ENCODE results near the gene PCK1. TPM values are rescaled to one million over a fixed set of nuclear protein-coding genes. Genes with fewer than 3 reads are reported as not detected.

Gene PCK1
- total RNA-seq, 1 experiment from 2014 or later, result 1.2 TPM

- Histone ChIP-seq H4K20me1 (ENCODE audit: insufficient read depth, low read depth, low read length) (no peaks in the 10 kb centered on the region), H3K4me3 (ENCODE audit: low read length) (no peak overlapping the region), H3K4me1 (ENCODE audit: low read length) (peaks cover 8% of the 10 kb centered on the region), H3K27ac (ENCODE audit: low read length) (no peak overlapping the region), H3K4me2 (ENCODE audit: low read depth, low read length, poor library complexity, severe bottlenecking) (no peak overlapping the region), H3K9ac (ENCODE audit: low read length) (no peak overlapping the region), H3K36me3 (ENCODE audit: insufficient read depth, low read length) (no peaks in the 10 kb centered on the region), H2AFZ (ENCODE audit: low read length) (no peak overlapping the region), H3K9me2 (replicated peaks; ENCODE audit: insufficient read depth, low read length) (no peaks in the 10 kb centered on the region), H3K79me2 (ENCODE audit: low read length) (no peaks in the 10 kb centered on the region), H3K9me3 (ENCODE audit: low read length) (no peaks in the 10 kb centered on the region), H3K27me3 (ENCODE audit: low read length) (no peaks in the 10 kb centered on the region)
- no peak for DNase-seq
Observed at GRCh38 chr20:57580478-57581201, 19.7 kb downstream of the PCK1 start.

- H3K4me2 ChIP-seq (ENCODE audit: low read depth, low read length, poor library complexity, severe bottlenecking), result no peak overlapping the region
- no peaks in the 10 kb centered on the region for H3K79me2 ChIP-seq (ENCODE audit: low read length)
- no peaks in the 10 kb centered on the region for H3K27me3 ChIP-seq (ENCODE audit: low read length)
- DNase-seq, result no peak
- H3K4me3 ChIP-seq (ENCODE audit: low read length), result no peak overlapping the region
- no peak overlapping the region for H3K27ac ChIP-seq (ENCODE audit: low read length)
- H3K9ac ChIP-seq (ENCODE audit: low read length), result no peak overlapping the region
- peaks cover 8% of the 10 kb centered on the region for H3K4me1 ChIP-seq (ENCODE audit: low read length)
- H4K20me1 ChIP-seq (ENCODE audit: insufficient read depth, low read depth, low read length), result no peaks in the 10 kb centered on the region
- no peaks in the 10 kb centered on the region for H3K36me3 ChIP-seq (ENCODE audit: insufficient read depth, low read length)
- H2AFZ ChIP-seq (ENCODE audit: low read length), result no peak overlapping the region
- H3K9me3 ChIP-seq (ENCODE audit: low read length), result no peaks in the 10 kb centered on the region
- no peaks in the 10 kb centered on the region for H3K9me2 ChIP-seq (replicated peaks; ENCODE audit: insufficient read depth, low read length)
Observed at GRCh38 chr20:57581202-57582028, 20.5 kb downstream of the PCK1 start.

- no peak for DNase-seq
- no peaks in the 10 kb centered on the region for H3K27me3 ChIP-seq (ENCODE audit: low read length)
- no peak overlapping the region for H2AFZ ChIP-seq (ENCODE audit: low read length)
- H3K9me3 ChIP-seq (ENCODE audit: low read length), result no peaks in the 10 kb centered on the region
- no peak overlapping the region for H3K4me3 ChIP-seq (ENCODE audit: low read length)
- no peaks in the 10 kb centered on the region for H3K9me2 ChIP-seq (replicated peaks; ENCODE audit: insufficient read depth, low read length)
- H4K20me1 ChIP-seq (ENCODE audit: insufficient read depth, low read depth, low read length), result no peaks in the 10 kb centered on the region
- H3K9ac ChIP-seq (ENCODE audit: low read length), result no peak overlapping the region
- H3K36me3 ChIP-seq (ENCODE audit: insufficient read depth, low read length), result no peaks in the 10 kb centered on the region
- H3K79me2 ChIP-seq (ENCODE audit: low read length), result no peaks in the 10 kb centered on the region
- no peak overlapping the region for H3K27ac ChIP-seq (ENCODE audit: low read length)
- no peak overlapping the region for H3K4me2 ChIP-seq (ENCODE audit: low read depth, low read length, poor library complexity, severe bottlenecking)
- H3K4me1 ChIP-seq (ENCODE audit: low read length), result peaks cover 8% of the 10 kb centered on the region
Observed at GRCh38 chr20:57582029-57582378, 21.1 kb downstream of the PCK1 start.

GRCh38 chr20:57582432-57583288 lies 21.8 kb downstream of the PCK1 start:
- Histone ChIP-seq H3K36me3 (ENCODE audit: insufficient read depth, low read length) (no peaks in the 10 kb centered on the region), H3K9me3 (ENCODE audit: low read length) (no peaks in the 10 kb centered on the region), H4K20me1 (ENCODE audit: insufficient read depth, low read depth, low read length) (no peaks in the 10 kb centered on the region), H3K79me2 (ENCODE audit: low read length) (no peaks in the 10 kb centered on the region), H3K9me2 (replicated peaks; ENCODE audit: insufficient read depth, low read length) (no peaks in the 10 kb centered on the region), H3K27me3 (ENCODE audit: low read length) (no peaks in the 10 kb centered on the region), H2AFZ (ENCODE audit: low read length) (no peak overlapping the region), H3K4me2 (ENCODE audit: low read depth, low read length, poor library complexity, severe bottlenecking) (no peak overlapping the region), H3K27ac (ENCODE audit: low read length) (no peak overlapping the region), H3K4me1 (ENCODE audit: low read length) (peaks cover 8% of the 10 kb centered on the region), H3K9ac (ENCODE audit: low read length) (no peak overlapping the region), H3K4me3 (ENCODE audit: low read length) (no peak overlapping the region)
- DNase-seq, result peak; percentile 58

- DNase-seq, result no peak
- H3K79me2 ChIP-seq (ENCODE audit: low read length), result no peaks in the 10 kb centered on the region
- H3K9ac ChIP-seq (ENCODE audit: low read length), result no peak overlapping the region
- no peaks in the 10 kb centered on the region for H4K20me1 ChIP-seq (ENCODE audit: insufficient read depth, low read depth, low read length)
- no peak overlapping the region for H2AFZ ChIP-seq (ENCODE audit: low read length)
- H3K9me3 ChIP-seq (ENCODE audit: low read length), result no peaks in the 10 kb centered on the region
- H3K27ac ChIP-seq (ENCODE audit: low read length), result no peak overlapping the region
- H3K9me2 ChIP-seq (replicated peaks; ENCODE audit: insufficient read depth, low read length), result no peaks in the 10 kb centered on the region
- H3K4me2 ChIP-seq (ENCODE audit: low read depth, low read length, poor library complexity, severe bottlenecking), result no peak overlapping the region
- H3K4me3 ChIP-seq (ENCODE audit: low read length), result no peak overlapping the region
- no peaks in the 10 kb centered on the region for H3K27me3 ChIP-seq (ENCODE audit: low read length)
- H3K4me1 ChIP-seq (ENCODE audit: low read length), result peaks cover 8% of the 10 kb centered on the region
- H3K36me3 ChIP-seq (ENCODE audit: insufficient read depth, low read length), result no peaks in the 10 kb centered on the region
Observed at GRCh38 chr20:57583289-57584257, 22.7 kb downstream of the PCK1 start.

- Histone ChIP-seq H3K79me2 (ENCODE audit: low read length) (no peaks in the 10 kb centered on the region), H3K4me3 (ENCODE audit: low read length) (no peak overlapping the region), H3K9me3 (ENCODE audit: low read length) (no peaks in the 10 kb centered on the region), H3K4me1 (ENCODE audit: low read length) (peaks cover 8% of the 10 kb centered on the region), H3K27ac (ENCODE audit: low read length) (no peak overlapping the region), H2AFZ (ENCODE audit: low read length) (no peak overlapping the region), H3K36me3 (ENCODE audit: insufficient read depth, low read length) (no peaks in the 10 kb centered on the region), H3K9ac (ENCODE audit: low read length) (no peak overlapping the region), H4K20me1 (ENCODE audit: insufficient read depth, low read depth, low read length) (no peaks in the 10 kb centered on the region), H3K4me2 (ENCODE audit: low read depth, low read length, poor library complexity, severe bottlenecking) (no peak overlapping the region), H3K9me2 (replicated peaks; ENCODE audit: insufficient read depth, low read length) (no peaks in the 10 kb centered on the region), H3K27me3 (ENCODE audit: low read length) (no peaks in the 10 kb centered on the region)
- no peak for DNase-seq
Observed at GRCh38 chr20:57584768-57585461, 24.0 kb downstream of the PCK1 start.

GRCh38 chr20:57585466-57586213 lies 24.7 kb downstream of the PCK1 start:
- H3K9ac ChIP-seq (ENCODE audit: low read length), result no peak overlapping the region
- H3K9me3 ChIP-seq (ENCODE audit: low read length), result no peaks in the 10 kb centered on the region
- H3K4me3 ChIP-seq (ENCODE audit: low read length), result no peak overlapping the region
- no peaks in the 10 kb centered on the region for H4K20me1 ChIP-seq (ENCODE audit: insufficient read depth, low read depth, low read length)
- no peaks in the 10 kb centered on the region for H3K9me2 ChIP-seq (replicated peaks; ENCODE audit: insufficient read depth, low read length)
- H3K36me3 ChIP-seq (ENCODE audit: insufficient read depth, low read length), result no peaks in the 10 kb centered on the region
- H3K79me2 ChIP-seq (ENCODE audit: low read length), result no peaks in the 10 kb centered on the region
- H3K27ac ChIP-seq (ENCODE audit: low read length), result no peak overlapping the region
- no peak overlapping the region for H3K4me2 ChIP-seq (ENCODE audit: low read depth, low read length, poor library complexity, severe bottlenecking)
- no peaks in the 10 kb centered on the region for H3K27me3 ChIP-seq (ENCODE audit: low read length)
- H3K4me1 ChIP-seq (ENCODE audit: low read length), result peaks cover 8% of the 10 kb centered on the region
- H2AFZ ChIP-seq (ENCODE audit: low read length), result no peak overlapping the region
- DNase-seq, result no peak
